Central memory CD4-positive, alpha-beta T cell (primary cell): ENCODE results near the gene ELP2.
"Not testable (repeated sequence)": the region's sequence is repeated elsewhere in the genome, so short reads cannot be mapped to it uniquely, and the experiment has no call there.

Experiments
- DNase-seq: peaks from one replicate; pipeline ENCODE4 v3.0.0; 2022
- total RNA-seq, 3 experiments: gene quantifications; one replicate each; lab custom pipeline; 2026; lab: John Stamatoyannopoulos, UW

ELP2 gene, protein sequence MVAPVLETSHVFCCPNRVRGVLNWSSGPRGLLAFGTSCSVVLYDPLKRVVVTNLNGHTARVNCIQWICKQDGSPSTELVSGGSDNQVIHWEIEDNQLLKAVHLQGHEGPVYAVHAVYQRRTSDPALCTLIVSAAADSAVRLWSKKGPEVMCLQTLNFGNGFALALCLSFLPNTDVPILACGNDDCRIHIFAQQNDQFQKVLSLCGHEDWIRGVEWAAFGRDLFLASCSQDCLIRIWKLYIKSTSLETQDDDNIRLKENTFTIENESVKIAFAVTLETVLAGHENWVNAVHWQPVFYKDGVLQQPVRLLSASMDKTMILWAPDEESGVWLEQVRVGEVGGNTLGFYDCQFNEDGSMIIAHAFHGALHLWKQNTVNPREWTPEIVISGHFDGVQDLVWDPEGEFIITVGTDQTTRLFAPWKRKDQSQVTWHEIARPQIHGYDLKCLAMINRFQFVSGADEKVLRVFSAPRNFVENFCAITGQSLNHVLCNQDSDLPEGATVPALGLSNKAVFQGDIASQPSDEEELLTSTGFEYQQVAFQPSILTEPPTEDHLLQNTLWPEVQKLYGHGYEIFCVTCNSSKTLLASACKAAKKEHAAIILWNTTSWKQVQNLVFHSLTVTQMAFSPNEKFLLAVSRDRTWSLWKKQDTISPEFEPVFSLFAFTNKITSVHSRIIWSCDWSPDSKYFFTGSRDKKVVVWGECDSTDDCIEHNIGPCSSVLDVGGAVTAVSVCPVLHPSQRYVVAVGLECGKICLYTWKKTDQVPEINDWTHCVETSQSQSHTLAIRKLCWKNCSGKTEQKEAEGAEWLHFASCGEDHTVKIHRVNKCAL
- 123 to 172 (median 143) reads per million in 3 experiments for total RNA-seq

DNA sequence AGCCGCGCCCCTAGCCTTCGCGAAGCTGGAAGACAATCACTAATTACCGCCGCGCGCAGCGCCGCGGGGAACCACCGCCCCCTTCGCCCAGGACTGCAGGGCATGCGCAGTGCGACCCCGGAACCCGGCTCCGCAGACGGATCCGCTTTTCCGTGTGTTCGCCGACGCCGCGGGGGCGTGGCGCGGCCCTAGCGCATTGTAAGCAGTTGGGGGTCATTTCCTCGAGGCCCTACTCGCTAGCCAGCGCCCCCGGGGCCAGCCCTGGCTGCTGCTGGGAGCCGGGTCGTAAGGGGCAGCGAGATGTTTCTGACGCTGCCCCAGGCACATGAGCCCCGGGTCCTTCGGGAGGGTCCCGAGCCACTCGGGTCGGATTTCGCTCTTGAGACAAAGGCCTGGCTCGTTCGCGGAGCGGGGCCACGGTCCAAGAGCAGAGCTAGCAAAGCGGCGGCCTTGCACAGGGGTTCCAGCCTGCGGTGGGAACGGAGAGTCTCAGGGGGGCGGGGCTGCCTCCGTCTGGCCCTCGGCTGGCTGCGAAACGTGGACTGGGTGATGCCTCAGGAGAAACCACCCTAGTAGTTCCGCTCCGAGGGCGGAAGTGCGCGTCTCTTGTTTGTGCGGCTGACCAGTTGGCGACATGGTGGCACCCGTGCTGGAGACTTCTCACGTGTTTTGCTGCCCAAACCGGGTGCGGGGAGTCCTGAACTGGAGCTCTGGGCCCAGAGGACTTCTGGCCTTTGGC is at the start of gene ELP2, which contains the start of gene SLC39A6:
TSS of gene ELP2 (plus strand) at position 600 of the 739 bp plus-strand sequence. CDS start at position 635, 35 bp downstream.
TSS of gene SLC39A6 (minus strand) at position 41 of the 739 bp plus-strand sequence. CDS start 2,333 bp downstream, outside the sequence.
- DNase-seq = peak; percentile 93

DNA sequence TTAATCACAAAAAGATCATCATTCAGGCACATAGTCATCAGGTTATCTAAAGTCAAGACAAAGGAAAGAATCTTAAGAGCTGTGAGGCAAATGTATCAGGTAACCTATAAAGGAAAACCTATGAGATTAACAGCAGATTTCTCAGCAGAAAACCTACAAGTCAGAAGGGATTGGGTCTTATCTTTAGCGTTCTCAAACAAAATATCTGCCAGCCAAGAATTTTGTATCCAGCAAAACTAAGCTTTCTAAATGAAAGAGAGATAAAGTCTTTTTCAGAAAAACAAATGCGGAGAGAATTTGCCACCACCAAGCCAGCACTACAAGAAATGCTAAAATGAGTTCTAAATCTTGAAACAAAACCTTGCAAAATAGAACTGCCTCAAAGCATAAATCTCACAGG is 48.6 kb upstream of the ELP2 start:
- not testable (repeated sequence) for DNase-seq

DNA sequence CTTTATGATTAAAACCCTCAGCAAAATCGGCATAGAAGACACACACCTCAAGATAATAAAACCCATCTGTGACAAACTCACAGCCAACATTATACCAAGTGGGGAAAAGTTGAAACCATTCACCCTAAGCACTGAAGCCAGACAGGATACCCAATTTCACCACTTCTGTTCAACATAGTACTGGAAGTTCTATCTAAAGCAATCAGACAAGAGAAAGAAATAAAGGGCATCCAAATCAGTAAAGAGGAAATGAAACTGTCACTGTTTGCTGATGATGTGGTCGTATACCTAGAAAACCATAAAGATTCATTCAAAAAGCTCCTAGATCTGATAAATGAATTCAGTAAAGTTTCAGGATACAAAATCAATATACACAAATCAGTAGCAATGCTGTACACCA is 46.0 kb upstream of the ELP2 start:
- DNase-seq = no peak

DNA sequence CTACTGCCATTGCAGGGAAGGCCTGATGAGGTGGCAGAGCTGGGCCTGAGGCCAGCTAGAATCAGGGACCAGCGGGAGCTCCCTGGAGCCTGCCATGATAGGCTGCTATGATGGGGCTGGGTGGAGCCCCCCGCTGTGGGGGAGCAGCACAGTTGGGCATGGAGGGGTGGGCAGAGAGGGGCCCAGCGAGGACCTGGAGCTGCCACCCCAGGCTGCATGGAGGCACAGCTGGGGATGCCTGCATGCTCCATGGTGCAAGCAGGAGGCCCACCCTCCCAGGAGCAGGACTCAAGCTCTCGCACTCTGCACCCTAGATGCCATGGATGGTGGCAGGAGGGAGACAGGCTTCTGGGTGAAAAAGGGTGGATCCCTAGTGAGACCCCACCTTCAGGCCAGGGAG is 44.5 kb upstream of the ELP2 start:
- DNase-seq = no peak

DNA sequence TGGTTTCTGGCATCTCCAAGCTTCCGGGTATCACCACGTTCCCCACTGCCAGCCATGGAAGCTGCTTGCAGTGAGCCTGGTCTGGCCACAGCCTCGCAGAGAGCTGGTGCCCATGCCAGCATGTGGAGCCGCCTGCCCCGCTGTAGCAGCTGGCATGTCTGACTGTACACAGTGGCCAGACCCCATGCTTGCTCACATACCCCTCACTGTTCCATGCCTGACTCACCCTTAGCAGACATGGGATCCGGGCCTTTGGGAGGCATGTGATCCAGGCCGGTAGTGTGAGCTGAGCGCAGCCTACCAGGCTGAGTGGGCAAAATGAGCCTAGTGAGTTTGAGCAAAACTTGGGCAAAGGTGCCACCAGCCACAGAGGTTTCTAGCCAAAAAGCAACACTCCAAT is 43.5 kb upstream of the ELP2 start:
- no peak for DNase-seq

DNA sequence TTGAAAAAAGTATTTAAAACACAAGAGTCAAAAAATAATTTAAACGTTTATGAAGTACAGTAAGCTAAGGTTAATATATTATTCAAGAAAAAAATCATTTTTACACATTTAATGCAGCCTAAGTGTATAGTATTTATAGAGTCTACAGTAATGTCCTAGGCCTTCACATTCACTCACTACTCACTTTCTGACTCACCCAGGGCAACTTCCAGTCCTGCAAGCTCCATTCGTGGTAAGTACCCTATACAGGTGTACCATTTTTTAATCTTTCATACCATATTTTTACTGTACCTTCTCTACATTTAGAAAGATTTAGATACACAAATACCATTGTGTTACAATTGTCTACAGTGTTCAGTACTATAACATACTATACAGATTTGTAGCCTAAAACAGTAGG is 41.4 kb upstream of the ELP2 start:
- no peak for DNase-seq

DNA sequence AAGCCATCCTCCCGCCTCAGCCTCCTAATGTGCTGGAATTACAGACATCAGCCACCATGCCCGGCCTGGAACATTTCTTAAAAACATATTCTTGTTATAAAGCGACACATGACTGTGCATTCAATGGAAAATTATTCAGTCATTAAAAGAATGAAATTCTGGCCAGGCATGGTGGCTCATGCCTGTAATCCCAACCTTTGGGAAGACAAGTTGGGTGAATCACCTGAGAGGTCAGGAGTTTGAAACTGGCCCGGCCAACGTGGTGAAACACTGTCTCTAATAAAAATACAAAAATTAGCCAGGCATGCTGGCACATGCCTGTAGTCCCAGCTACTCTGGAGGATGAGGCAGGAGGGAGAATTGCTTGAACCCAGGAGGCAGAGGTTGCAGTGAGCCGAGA is 40.7 kb upstream of the ELP2 start:
- no peak for DNase-seq

DNA sequence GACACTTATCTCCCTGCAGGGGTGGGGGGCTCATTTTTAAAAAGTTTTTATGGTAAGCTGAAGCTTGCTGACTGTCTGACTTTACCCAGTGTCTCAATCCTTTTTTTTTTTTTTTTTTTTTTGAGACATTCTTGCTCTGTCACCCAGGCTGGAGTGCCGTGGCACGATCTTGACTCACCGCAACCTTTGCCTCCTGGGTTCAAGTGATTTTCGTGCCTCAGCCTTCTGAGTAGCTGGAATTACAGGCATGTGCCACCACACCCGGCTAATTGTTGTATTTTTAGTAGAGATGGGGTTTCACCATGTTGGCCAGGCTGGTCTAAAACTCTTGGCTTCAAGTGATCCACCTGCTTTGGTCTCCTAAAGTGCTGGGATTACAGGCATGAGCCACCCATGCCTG is 37.6 kb upstream of the ELP2 start:
- DNase-seq = not testable (repeated sequence)

DNA sequence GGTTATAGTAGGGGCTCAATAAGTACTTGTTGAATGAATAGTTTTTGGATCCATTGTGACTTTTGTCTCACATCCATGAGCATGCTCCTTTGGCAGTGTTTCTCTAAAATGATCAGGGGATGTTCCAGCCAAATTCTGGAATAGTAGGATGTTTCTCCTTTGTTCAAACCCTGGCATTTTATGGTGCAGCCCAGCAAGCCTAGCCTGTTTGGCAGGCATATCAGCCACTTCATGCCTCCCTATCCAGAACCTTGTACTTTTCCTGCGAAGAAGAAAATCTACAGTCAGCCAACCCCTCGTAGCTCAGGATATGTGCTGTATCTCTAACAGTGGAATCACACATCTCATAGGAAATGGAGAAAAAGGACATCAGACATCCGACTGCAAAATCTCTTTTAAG is 35.3 kb upstream of the ELP2 start:
- DNase-seq = no peak

DNA sequence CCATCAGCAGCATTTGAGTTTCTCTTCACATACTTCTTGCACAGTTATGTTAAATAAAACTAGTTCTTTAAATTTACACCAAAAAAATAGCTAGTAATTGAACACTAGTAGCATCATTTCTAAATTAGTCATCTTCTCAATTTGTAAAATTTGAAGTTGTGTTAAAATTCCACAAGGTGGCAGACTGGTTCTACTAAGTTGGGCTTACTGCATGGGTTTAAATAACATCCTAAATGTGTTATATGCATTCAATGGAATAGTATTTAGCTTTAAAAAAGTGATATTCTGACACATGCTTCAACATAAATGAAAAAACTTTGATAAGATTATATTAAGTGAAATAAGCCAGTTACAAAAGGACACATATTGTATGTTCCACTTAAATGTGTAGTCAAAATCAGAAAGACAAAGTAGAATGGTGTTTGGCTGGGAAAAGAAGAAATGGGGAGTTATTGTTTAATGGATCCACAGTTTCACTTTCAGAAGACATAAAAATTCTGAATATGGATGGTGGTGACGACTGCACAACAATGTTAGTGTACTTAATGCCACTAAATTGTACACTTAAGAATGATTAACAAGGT is 33.7 kb upstream of the ELP2 start:
- DNase-seq = peak; percentile 38

DNA sequence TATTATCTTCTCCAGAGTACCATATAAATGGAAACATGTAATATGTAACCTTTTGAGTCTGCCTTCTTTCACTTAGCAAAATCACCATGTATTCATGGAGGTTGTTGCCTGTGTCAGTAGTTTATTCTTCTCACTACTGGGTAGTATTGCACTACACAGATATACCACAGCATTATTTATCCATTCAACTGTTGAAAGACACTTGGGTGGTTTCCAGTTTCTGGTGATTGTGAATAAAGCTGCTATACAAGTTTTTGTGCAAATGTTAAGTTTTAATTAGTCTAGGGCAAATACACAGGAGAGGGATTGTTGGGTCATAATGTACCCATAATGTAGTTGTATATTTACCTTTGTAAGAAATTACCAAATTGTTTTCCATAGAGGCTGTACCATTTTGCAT is 32.7 kb upstream of the ELP2 start:
- no peak for DNase-seq

DNA sequence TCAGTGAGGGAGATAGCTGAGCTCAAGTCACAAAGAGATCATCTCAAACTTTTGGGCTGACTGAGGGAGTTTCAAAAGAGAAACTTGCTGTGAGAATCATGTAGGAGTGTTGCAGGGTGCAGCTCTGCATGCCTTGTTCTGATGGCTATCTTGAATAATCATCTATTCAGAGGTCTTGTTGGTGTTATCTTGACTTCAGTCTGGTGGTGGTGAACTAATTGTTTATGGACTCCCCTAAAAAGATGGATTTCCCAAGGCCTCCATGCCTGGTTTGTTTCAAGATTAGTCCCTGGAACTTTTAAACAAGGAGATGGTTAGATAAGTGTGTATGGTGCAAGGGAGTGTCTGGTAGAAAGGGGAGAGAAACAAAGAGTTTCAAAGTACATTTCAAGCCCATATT is 30.4 kb upstream of the ELP2 start:
- DNase-seq = no peak

DNA sequence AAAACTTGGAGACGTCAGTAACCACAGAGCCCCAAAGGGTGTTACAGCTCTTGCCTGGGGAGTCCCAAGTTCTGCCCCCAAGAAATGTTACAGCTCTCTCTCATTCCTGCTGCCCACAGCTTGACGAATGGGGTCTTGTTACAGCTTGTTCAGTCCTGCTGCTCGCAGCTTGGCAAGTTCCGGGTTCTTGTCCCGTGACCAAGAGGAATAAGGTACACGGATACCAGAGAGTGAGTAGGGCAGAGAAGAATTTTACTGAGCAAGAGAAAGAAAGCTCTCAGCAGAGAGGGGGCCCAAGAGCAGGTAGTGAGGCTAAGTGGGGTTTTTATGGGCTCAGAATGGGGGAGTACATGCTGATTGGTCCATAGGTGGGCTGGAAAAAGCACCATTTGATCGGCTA is 27.8 kb upstream of the ELP2 start:
- no peak for DNase-seq

DNA sequence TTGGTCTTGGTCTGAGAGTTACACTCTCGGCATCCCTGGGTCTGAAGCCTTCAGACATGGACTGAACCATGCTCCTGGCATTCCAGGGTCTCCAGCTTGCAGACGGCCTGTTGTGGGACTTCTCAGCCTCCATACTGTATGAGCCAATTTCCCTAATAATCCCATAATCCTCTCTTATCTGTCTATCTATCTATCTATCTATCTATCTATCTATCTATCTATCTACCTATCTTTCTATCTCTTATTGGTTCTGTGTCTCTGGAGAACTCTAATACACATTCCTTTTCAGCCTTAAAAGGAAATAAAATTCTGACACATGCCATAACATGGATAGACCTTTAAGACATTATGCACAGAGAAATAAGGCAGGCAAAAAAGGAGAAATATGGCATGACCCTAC is 24.9 kb upstream of the ELP2 start:
- DNase-seq = no peak

DNA sequence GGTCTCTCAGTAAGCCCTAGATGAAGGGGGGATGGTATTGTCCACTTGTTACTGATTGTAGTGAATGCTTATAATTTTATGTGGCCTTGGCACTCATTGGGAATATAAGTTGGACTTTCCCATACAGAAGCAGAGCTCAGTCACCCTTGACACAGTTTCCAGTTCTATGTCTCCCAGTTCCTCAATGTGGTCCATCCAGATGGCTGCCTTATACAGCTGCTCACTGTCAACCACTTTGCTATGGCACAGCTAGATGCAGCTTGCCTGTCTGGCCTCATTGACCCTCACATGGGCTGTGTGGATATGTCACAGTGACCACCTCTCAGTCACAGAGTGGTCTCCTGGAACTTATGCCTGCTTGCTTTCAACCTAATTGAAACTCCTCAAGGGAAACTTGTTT is 22.2 kb upstream of the ELP2 start:
- DNase-seq = no peak

DNA sequence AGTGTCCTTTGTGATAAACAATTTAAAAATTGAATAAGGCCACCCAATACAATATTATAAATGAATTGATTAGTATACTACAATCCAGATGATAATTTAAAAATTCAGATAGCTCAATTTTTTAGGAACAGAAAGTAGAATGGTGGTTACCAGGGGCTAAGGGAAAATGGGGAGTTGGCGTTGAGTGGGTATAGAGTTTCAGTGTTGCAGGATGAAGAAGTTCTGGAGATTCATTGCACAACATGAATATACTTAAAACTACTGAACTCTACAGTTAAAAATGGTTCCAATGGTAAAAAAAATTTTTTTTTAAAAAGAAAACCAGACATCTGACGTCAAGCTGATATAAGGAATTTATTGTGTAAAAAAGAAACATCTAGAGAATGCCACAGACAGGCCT is 21.5 kb upstream of the ELP2 start:
- no peak for DNase-seq

DNA sequence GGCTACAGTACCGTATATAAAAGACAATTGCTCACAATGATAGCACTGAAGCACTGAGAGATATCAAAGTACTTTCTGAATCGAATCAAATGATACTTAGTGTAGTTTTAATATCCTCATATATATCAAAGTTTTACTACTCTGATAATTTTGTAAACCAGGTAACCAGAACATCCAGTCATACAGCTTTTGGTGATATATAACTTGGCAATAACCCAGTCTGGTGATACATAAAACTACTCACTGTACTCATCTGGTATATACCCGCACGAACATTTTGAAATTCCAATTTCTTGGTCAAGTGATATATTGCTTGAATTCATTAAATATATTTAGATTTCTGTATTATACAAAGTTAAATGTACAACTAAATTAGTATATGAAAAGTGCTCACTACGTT is 21.1 kb upstream of the ELP2 start:
- no peak for DNase-seq

DNA sequence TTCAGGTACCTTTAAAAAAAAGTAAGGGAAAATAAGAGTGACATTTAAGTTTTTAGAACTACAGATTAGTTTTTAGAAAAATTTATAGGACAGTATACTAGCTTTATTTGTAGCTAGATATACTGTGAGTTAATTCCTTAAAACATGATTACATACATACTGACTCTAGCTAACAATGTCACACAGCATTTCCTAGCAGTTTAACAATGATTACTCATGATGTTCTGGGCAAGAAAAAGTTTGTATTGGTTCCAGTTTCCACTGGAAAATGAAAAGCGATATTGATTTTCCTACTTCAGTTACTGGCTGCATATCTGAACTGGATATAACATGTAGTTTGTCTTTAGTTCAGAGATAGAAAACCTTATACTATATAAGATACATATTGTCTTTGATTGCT is 20.0 kb upstream of the ELP2 start:
- no peak for DNase-seq

DNA sequence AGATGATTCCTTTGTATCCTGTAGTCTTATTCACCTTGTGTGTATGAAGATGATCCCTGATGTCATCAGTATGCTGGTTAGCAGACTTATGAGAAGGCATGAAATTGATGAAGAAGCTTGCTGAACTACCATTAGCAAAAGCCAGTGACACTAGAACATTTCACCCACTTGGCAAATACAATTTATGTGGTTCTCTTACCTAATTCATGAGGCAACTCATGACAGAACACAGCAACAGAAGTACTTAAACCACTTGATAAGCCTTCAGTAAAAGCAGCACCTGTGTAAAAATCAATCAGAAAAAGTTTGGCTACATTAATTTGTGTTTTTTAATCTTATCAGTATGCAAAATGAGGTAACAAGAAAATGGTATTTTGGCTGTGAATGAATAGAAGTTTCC is 17.4 kb upstream of the ELP2 start:
- no peak for DNase-seq

DNA sequence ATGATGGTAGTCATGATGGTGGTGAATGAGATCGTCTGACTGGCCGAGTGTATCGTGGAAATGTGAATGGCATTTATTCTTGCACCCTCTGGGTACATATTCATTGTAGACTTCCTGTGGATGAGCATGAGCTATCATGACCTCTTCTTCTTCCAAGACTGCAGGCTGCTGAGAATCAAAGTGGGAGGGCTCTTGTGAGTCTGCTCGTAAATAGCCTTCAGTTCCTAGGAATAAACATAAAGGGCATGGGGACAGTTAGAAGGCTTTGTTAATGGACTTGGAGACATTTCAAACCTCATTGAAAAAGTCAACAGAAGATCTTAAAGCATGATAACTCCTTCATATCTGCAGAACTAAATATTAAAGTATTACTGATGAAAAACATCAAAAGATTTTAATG is 15.4 kb upstream of the ELP2 start:
- DNase-seq = no peak

DNA sequence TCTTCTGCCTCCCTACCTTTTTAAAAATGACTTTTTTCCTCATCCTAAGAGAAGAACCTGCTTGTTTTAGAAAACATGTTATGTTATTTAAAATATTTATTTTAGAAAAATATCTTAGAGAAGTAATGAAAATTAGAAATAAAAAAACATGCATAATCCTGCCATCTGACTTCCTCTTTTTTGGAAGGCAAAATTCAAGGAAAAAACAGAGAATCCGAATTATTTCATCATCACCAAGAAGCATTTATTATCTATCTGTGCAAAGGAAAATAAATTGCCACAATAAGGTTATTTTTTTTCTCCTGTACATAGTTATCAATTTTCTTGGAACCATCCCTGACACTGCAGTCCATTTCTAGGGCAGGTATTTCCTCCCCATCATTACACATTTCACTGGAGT is 15.0 kb upstream of the ELP2 start:
- no peak for DNase-seq

DNA sequence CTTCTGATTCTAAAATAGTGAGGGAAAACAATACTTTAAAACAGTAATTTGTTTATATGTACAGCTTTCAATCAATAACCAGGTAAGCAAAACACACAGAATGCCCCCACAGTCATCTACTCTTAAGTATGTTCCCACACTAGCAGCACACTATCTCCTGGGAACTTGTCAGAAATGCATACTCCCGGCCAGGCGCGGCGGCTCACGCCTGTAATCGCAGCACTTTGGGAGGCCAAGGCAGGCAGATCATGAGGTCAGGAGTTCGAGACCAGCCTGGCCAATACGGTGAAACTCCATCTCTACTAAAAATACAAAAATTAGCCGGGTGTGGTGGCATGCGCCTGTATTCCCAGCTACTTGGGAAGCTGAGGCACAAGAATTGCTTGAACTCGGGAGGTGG is 12.9 kb upstream of the ELP2 start:
- DNase-seq = not testable (repeated sequence)

DNA sequence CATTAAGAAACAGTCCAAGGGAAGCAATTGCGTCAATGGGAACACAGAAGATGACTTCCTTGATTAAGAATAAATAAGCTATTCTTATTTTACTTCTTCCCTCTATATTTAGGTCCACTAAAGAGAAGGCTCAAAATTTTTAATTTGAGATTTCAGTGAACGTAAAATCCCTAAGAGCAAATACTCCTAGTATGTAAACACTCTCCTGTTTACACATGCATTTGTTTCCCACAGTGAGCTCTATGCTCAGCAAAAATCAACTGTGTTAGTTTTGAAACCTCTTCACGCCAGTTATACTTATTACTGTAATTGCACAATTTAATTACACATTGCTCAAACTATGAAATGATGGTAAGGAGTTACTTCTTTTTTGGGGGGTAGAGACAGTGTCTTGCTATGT is 9.4 kb upstream of the ELP2 start:
- no peak for DNase-seq
